ENCODE measurements around the gene DHRSX.

DNA sequence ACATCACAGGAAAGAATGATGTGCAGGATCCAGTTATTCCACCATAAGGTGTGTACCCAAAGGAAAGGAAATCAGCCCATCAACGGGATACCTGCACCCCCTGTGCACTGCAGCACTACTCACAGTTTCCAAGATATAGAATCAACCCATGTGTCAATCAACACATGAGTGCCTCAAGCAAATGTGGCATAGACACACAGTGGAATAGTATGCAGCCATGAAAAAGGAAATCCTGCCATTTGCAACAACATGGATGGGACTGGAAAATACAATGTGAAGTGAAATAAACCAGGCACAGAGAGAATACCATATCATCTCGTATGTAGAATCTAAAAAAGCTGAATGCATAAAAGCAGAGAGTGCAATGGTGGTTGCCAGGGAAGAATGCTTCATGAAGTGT lies 53.3 kb downstream of the DHRSX start:
- TF ChIP-seq GATA2 (IDR thresholded peaks at IDR 0.05; ENCODE audit: low read depth, low read length) (no peak), GATA3 (IDR thresholded peaks at IDR 0.05; ENCODE audit: low read depth, low read length) (no peak)

Data from SH-SY5Y (cell line).